Skin of body (tissue), 2 donors: ENCODE data around the gene SORCS2. TPM values are rescaled to one million over a fixed set of nuclear protein-coding genes. Genes with fewer than 3 reads are reported as not detected.
"Not testable (repeated sequence)": the region's sequence is repeated elsewhere in the genome, so short reads cannot be mapped to it uniquely, and the experiment has no call there.

ENCODE experiments used
- DNase-seq: peaks from one replicate; lab custom pipeline; 2025; lab: John Stamatoyannopoulos, UW
- total RNA-seq: library from RNA; depleted of rRNA; stranded (reverse); fragments of >200 nt; gene quantifications from one replicate; pipeline ENCODE4 v1.2.3, GENCODE V29; 2014

The SORCS2 gene
- total RNA-seq, 1 donor from 2014 or later, result 5.8 TPM

DNA sequence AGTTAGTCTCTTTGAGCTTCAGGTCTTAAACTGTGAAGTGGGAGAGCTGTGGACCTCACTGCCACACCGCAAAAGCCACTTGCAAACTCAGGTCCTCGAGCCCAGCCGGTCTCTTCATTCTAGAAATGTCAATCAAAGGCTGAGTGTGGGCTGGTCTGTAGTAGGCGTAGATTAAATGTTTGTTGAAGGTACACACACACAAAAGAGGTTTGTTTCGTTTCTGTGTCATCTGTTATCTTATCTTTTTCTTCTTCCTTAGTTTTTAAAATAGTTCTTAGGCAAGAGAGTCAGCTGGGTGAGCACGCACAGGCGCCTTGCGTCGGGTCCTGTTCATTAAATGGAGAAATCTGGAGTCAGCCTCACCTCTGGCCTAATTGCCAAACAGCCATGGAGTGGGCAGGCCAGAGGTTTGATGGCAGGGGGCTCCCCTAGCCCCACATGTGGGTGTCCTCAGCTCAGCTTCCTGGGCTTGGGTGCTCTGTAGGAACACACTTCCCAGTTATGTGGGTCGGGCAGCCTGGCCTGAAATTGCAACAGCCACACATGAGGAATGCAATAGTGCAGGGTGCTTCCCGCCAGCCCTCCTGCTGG, 243.2 kb downstream of the SORCS2 start:
- no peak for DNase-seq

DNA sequence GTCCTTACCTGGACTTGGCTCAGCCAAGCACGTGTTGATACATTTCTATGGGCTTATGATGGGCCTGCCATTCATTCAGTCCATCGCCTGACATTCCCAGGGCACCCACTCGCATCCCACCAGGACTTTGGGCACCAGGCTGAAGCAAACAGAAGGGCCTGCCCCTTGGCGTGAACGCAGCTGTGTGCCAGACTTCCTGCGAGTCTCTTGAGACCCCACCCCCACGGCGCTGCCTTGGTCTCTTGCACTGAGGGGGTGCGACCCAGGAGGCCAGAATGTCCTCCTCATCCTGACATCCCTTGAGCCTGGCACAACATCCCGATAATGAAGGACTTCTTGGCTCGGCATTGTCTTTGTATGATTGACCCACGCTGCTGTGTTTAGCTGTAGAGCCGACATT, 243.9 kb downstream of the SORCS2 start:
- no peak for DNase-seq

DNA sequence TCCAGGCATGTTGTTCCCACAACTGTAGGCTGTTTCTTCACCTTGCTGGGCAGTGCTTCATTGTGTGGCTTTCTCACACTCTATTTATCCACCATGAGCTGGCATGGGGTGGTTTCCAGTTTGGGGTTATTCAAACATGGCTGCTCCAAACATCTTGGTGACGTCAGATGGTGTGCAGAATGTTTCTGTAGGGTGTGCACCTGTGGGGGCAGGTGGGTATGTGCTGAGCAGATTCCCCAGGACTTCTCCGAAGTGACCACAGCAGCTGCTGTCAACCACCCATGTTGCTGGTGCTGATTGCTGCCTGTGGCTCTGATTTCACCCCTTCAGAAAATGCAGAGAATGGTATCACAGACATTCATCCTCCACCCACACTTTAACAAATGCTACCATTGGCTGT, 247.4 kb downstream of the SORCS2 start:
- no peak for DNase-seq

DNA sequence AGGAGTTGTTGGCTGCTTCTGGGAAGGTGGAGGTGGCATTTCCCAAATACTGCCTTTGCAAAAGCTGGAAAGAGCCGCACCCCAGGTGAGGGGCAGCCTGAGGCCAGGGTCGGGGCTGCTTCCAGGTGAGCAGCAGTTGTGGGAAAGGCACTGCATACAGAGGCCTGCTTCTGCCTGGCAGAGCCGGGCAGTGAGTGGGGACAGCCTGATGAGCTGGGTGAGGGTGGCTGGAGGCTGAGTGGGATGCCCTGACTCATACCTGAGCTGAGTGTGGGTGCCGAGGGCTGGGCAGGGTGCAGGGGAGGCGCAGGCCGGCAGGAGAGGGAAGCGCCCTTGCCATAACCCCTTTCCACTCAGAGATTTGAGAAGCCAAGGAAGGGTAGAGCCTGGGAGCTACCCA, 248.9 kb downstream of the SORCS2 start:
- DNase-seq, result no peak

DNA sequence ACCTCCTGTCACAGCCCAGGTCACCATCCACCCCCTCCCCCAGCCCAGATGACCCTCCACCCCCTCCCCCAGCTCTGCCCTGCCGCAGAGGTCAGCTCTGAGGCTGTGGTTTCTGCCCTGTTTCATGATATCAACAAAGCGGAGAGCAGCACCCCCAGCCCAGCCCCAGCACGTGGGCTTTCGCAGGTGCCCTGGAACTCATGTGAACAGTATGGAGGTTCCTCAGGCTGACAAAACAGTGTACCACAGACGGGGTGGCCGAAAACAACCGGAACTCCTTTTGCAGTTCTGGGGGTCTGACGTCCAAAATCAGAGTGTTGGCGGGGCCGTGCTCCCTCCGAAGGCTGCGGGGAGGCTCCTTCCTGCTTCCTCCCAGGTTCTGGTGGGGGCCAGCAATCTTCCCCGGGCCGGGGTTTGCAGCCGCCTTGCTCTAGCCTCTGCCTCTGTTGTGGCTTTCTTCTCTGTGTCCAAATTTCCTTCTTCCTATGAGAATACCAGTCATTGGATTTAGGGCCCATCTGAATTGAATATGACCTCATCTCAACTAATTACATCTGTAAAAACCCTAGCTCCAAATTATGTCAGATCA, 250.3 kb downstream of the SORCS2 start:
- no peak for DNase-seq

DNA sequence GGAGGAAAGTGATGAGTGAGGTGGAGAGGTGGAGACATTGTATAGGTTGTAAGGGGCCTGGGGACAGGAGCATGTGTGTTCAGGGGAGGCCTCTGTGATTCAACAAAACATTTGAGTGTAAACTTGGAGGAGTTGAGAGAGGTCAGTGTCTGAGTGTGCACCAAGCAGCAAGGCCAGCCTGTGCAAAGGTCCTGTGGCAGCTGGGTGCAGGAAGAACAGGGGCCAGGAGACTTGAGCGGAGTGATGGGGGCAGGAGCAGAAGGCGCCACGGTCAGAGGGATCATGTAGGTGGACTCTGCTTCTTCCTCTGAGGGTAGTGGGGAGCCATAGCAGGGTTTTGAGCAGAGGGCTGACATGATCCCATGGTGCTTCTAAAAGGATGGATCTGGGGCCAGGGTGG, 252.0 kb downstream of the SORCS2 start:
- no peak for DNase-seq

DNA sequence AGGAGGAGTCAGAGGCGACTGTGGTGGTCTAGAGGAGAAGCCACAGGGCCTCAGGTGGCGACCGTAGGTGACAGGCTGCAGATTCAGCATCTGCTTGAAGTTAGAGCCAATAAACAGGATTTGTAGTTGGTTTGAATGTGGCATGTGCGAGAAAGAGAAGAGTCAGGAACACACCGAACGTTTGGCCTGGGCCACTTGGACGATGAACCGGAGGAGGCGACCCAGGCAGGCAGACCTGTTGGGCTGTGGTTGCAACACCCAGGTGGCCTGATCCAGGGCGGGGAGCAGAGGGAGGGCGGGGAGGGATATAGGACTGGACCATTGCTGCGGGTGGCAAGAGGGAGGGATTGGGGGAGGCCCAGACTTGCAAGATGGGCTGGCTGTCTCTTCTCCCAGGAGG, 252.4 kb downstream of the SORCS2 start:
- DNase-seq, result no peak

DNA sequence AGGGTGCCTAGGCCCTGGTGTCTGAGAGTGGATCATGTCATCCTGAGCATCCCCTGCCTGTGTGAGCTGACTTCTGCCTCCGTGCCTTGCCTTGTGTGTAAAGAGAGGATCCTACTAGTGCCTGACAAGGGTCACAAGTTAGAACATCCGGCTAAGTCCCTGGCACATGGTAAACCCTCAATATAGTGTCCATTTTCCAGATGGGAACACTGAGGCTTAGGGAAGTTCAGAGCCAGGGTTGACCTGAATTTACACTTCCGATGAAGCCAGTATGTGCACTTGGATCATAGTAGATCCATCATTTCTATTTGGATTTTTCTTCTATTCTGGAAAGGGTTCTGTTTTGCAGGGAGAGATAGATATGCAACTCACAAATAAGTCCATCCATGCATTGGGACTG, 254.9 kb downstream of the SORCS2 start:
- DNase-seq, result no peak

DNA sequence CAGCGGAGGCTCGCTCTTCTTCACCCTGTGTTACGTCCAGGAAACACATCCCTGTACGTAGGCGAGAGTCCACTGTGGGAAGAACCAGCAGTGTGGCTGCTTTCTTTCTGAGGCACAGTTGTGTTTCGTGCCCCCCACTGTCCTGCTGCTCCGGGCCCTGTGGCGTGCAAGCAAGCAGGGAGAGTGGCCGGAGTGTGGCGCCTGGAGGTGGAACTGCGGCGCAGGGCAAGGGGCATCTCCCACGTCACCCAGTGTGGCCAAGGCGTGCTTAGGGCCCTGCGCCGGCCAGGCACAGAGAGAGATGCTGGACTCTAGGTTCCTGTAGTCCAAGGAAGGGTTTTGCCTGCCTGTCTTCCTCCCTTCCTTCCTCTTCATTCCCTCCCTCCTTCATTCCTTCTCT, 255.7 kb downstream of the SORCS2 start:
- DNase-seq, result no peak

DNA sequence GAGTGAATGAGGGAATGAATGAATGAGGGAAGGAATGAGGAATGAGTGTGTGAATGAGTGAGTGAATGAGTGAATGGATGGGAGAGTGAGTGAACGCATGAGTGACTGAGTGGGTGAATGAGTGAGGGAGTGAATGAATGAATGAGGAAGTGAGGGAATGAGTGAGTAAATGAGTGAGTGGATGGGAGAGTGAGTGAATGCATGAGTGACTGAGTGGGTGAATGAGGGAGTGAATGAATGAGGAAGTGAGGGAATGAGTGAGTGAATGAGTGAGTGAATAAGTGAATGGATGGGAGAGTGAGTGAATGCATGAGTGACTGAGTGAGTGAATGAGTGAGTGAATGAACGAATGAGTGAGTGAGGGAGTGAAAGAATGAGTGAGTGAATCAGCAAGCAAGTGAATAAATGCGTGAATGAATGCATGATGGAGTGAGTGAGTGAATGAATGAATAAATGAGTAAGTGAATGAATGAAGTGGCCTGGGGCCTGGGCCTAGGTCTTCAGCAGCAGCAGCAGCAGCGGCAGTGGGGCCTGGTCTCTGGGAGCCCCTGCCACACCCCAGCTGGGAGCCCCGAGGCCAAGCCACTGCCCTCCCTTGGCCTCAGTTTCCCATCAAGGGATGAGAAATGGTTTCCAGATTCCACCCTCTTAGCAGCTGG, 258.6 kb downstream of the SORCS2 start:
- no peak for DNase-seq

DNA sequence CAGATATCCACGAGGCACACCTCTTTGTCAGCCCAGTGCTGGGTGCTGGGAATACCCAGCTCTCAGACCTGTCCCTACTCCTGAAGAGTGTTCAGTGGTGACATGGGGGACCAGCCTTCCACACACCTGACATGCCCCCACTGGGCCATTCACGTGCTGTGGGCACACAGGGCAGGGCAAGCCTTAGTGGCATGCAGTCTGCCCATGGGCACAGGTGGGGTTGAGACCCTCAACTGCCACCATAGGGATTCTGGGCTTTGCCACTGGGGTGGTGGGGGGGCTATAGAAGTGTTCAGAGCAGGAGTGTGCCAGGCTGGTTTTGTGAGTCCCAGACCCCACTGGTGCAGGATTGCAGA, 259.1 kb downstream of the SORCS2 start:
- no peak for DNase-seq

DNA sequence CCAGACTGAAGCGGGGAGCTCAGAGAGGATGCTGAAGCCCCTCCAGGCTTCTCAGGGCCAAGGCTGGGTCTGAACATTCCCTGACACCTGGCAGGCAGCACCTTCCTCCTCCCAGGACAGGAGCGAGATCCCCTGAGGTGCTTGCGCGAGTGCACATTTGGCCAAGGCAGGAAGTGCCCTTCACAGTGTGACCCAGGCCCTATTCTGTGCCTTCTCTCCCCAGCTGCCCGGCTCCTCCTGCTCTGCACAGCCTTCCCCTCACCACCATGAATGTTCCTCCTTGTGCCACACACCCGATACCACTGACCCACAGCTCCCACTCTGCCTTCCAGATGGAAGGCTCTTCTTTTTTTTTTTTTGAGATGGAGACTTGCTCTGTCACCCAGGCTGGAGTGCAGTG, 259.5 kb downstream of the SORCS2 start:
- DNase-seq, result no peak

DNA sequence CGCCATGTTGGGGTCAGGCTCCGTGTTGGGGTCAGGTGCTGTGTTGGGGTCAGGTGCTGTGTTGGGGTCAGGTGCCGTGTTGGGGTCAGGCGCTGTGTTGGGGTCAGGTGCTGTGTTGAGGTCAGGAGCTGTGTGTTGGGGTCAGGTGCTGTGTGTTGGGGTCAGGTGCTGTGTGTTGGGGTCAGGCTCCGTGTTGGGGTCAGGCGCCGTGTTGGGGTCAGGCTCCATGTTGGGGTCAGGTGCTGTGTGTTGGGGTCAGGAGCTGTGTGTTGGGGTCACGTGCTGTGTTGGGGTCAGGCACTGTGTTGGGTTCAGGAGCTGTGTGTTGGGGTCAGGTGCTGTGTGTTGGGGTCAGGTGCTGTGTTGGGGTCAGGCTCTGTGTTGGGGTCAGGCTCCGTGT, 260.5 kb downstream of the SORCS2 start:
- DNase-seq, result not testable (repeated sequence)

DNA sequence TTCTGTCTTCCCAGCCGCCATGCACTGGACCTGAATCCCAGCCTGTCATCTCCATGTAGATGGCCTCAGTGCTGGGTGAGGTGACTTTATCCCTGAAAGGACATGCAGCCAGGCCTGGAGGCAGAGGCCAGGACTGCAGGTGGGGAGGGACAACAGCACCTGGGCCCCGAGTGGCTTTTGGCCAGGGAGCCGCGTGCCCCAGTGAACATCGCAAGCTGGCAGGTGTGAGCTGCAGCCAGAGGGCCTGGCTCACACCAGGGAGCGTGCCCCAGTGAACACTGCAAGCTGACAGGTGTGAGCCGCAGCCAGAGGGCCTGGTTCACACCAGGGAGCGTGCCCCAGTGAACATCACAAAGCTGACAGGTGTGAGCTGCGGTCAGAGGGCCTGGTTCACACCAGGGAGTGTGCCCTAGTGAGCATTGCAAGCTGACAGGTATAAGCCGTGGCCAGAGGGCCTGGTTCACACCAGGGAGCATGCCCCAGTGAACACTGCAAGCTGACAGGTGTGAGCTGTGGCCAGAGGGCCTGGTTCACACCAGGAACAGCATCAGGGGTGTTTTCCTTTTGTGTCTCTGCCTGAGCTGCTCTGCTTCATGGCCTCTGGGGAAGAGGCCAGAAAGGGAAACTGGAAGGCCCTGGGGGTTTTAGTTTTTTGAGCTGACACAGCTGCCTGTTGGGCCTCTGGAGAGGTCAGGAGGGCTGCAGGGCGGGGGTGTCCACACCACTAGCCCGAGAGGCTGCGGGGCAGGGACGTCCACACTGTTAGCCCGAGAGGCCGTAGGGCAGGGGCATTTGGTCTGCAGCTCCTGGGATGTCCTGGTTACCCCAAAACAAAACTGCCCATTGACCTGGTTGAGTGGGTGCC, 265.1 kb downstream of the SORCS2 start:
- DNase-seq, result no peak

DNA sequence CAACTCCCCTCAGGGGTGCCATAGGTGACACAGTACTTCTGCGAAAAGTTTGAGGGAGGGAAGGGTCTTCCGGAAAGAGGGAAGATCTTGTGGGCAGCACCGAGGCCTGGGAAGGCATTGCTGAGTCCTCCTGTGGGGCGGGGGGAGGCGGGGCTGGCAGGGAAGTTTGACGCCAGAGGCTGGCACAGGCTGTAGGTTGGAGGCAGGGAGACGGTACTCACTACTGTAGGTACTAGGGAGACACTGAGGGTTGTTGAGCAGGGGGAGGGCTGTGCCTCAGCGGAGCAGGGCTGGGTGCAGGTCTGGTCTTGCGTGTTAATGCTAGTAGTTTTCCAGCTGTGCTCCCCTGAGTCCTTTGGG, 265.7 kb downstream of the SORCS2 start:
- DNase-seq, result no peak

DNA sequence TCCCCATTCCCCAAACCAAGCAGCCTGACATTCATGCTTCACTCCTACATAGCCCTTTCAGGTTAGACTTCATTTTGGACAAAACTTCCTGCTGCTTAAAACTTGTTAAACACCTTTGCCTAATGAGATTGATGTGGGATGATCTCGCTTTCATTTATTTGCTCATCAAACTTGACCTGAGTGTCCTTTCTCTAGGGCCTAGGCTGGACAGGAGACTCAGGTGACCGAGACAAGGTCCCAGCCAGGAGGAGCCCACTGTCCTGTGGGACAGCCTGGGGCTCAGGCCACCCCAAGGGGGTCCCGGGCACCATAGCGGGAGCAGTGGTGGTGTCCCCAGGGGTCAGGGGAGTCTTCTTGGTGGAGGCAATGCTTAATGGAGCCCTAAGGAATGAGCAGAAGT, 266.1 kb downstream of the SORCS2 start:
- DNase-seq, result no peak

DNA sequence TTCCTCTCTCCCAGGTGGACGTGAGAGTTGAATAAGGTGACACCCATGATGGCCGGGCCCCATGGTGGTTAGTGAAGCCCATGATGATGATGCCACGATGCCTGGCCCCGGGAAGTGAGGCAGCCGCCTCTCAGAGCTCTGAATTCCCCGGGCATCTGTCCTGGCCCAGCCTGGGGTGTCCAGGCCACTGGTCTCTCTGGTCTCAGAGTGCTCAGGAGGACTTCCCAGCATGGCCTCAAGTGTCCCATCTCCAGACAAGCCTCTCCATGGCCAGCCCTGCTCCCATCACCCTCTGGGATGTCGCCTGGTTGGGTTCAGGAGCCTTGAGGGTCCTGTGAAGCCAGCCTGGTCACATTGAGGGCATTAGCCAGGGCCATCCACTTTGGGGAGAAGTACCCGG, 267.1 kb downstream of the SORCS2 start:
- no peak for DNase-seq

DNA sequence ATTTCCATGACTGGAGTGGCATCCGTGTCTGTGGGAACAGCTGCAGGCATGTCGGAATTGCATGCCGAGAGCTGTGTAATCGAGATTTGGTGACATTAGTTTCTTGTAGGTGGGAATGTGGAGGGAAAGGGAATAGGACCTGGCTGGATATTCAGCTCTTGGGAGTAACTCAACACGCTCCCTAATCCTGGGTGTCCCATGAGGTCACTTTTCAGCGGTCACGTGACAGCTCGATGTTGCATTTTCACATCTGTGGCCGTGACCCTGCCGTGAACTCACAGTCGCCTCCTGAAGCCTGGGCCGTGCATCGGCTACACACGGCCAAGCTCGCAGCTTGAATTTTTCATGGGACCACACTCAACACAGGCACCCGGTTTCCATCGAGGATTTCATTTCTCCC, 268.2 kb downstream of the SORCS2 start:
- no peak for DNase-seq

DNA sequence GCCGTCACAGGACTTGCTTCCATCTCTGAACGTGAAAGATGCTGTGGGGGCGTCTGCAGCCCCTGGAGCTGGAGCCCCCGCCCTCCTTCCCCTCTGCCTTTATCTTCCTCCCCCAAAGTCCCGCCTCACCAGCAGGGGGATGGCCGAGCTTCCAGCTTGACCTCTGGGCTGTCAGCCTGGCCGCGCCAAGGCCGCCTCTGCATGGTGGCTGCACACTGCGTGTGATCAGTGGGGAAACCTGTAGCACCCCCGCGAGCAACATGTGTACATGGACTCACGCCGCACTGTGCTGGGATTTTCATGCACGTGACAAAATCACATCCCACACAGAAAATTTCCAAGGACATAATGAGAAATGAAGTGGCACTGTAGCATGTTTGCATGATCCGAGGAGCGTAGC, 268.9 kb downstream of the SORCS2 start:
- DNase-seq, result no peak

DNA sequence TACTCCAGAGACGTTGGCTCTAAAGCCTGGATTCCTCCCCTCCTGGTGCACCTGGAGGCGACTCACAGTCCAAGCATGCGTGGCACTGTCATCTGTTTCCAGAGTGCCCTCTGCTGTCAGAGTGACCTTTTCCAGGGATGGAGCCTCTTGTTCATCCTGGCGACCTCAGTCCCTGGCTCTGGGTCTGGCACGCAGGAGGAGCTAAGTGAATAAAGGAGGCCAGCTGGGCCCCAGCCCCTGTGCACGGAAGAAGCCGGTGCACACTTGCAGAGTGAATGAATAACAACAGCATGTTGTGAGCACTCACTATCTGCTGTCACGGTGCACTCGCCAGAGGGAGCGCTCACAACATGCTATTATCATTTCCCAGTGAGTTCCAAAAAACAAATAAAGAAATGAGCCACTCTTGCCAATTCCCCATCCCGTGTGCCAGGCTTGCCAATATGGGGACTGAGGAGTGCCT, 270.2 kb downstream of the SORCS2 start:
- no peak for DNase-seq

DNA sequence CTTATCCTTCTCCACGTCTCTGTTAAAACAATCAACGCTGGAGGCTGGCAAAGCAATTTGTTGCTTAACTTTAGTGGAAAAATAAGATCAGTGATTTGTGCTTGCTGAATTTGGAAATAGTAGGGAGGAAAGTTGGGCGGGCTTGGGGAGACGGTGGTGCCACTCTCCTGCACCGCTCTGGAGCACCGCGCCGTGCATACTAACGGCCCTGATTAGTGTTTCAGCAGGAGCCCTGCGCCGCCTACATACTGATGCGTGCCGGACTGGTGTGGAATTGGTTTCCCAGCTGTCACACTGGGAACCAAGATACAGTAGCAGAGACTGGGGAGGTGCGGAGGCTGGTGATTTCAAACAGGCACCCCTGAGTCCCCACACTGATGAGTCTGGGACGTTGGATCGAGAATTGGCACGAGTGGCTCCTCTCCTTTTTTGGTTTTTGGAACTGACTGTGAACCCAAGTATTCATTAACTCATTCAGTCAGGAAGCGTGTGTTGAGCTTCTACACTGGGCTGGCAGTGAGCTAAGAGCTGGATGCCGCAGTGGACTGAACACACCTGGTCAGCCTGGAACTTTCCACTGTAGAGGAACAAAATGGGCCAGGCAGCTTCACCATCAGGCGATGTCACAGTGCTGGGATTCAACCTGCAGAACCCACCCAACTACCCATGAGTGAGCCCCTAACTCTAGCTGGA, 271.4 kb downstream of the SORCS2 start:
- DNase-seq, result no peak

DNA sequence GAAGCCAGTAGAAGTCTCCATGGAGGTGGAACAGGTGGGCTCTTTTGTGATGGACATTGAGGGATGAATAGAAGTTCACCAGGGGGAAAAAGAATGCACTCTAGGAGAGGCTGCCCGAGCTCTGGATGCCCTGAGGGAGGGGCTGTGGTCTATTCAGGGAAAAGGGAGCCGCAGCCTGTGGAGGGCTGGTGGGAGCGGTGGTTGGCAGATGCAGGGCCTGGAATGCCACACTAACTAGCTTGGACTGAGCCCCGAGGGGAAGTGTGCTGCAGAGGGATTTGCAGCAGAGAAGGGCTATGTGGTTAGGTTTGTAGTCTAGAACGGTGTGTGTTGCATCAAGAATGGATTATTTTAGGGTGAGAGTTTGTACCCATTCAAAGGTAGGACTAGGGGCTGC, 271.9 kb downstream of the SORCS2 start:
- no peak for DNase-seq
